GM04503 (cell line): ENCODE data around the gene SLC9C1.

Experiments
- DNase-seq: peaks from one replicate; pipeline ENCODE4 v3.0.0-alpha.2; 2012; ENCODE audit warnings: low read depth

SLC9C1 gene

GRCh38 chr3:112131111-112131510 is 162.9 kb downstream of the SLC9C1 start:
- no peak for DNase-seq

- DNase-seq = no peak
Measured at GRCh38 chr3:112130638-112130993, 163.4 kb downstream of the SLC9C1 start.

GRCh38 chr3:112129925-112130637 is 163.9 kb downstream of the SLC9C1 start:
- no peak for DNase-seq

GRCh38 chr3:112128843-112129727 is 164.9 kb downstream of the SLC9C1 start:
- no peak for DNase-seq

GRCh38 chr3:112127522-112128494 is 166.2 kb downstream of the SLC9C1 start:
- DNase-seq = no peak

GRCh38 chr3:112126511-112126911 is 167.5 kb downstream of the SLC9C1 start:
- DNase-seq = no peak

- no peak for DNase-seq
Measured at GRCh38 chr3:112124907-112125607, 169.0 kb downstream of the SLC9C1 start.

GRCh38 chr3:112123548-112123947 is 170.5 kb downstream of the SLC9C1 start:
- no peak for DNase-seq

GRCh38 chr3:112122870-112123269 is 171.1 kb downstream of the SLC9C1 start:
- no peak for DNase-seq

GRCh38 chr3:112121577-112122547 is 172.2 kb downstream of the SLC9C1 start:
- no peak for DNase-seq

GRCh38 chr3:112119962-112120836 is 173.8 kb downstream of the SLC9C1 start:
- DNase-seq = no peak

GRCh38 chr3:112117841-112118571 is 176.0 kb downstream of the SLC9C1 start:
- DNase-seq = no peak

- DNase-seq = no peak
Measured at GRCh38 chr3:112117415-112117814, 176.6 kb downstream of the SLC9C1 start.

- no peak for DNase-seq
Measured at GRCh38 chr3:112116748-112117186, 177.2 kb downstream of the SLC9C1 start.

- DNase-seq = no peak
Measured at GRCh38 chr3:112115806-112116383, 178.1 kb downstream of the SLC9C1 start.

GRCh38 chr3:112115161-112115739 is 178.8 kb downstream of the SLC9C1 start:
- DNase-seq = no peak

GRCh38 chr3:112114576-112115160 is 179.3 kb downstream of the SLC9C1 start:
- DNase-seq = no peak
